ENCODE data around the gene ADD3.

ADD3 gene

GRCh38 chr10:110051487-110051886, 43.7 kb downstream of the ADD3 start:
- no peak for DNase-seq (ENCODE audit: low read depth in 2 of 2)
- H3K4me3 ChIP-seq (replicated peaks in 1 of 2; ENCODE audit: low read depth in 2 of 2, low read length in 2 of 2) = no peak overlapping the region
- TF ChIP-seq CTCF (IDR thresholded peaks at IDR 0.05; ENCODE audit: low read depth, low read length) = no peak

DNA sequence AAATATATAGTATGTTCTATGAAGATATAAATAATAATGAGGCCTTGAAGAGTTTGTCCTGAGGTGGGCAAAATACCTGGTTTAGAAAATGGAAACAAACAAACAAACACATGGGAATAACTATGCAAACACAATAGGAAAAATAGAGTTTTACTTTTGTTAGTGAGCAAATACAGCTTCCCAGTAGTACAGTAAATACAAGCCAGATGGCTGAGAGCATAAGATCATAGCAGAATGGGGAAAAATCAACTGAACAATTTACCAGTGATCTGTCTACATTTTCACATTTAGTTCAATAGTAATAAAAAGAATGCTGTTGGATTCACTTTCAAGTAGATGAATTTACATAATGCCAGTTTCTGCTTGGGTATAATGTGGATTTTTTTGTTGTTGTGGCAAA, 45.1 kb downstream of the ADD3 start:
- TF ChIP-seq CTCF (IDR thresholded peaks at IDR 0.05; ENCODE audit: low read depth, low read length) = no peak
- DNase-seq (ENCODE audit: low read depth in 2 of 2) = no peak
- H3K4me3 ChIP-seq (replicated peaks in 1 of 2; ENCODE audit: low read depth in 2 of 2, low read length in 2 of 2) = no peak overlapping the region

GRCh38 chr10:110056822-110057221, 49.0 kb downstream of the ADD3 start:
- DNase-seq (ENCODE audit: low read depth in 2 of 2) = peak; percentile 47 to 50
- no peak for TF ChIP-seq CTCF (IDR thresholded peaks at IDR 0.05; ENCODE audit: low read depth, low read length)
- no peak overlapping the region for H3K4me3 ChIP-seq (replicated peaks in 1 of 2; ENCODE audit: low read depth in 2 of 2, low read length in 2 of 2)

GRCh38 chr10:110057456-110057855, 49.7 kb downstream of the ADD3 start:
- H3K4me3 ChIP-seq (replicated peaks in 1 of 2; ENCODE audit: low read depth in 2 of 2, low read length in 2 of 2) = no peak overlapping the region
- DNase-seq (ENCODE audit: low read depth in 2 of 2) = no peak
- TF ChIP-seq CTCF (IDR thresholded peaks at IDR 0.05; ENCODE audit: low read depth, low read length) = no peak

GRCh38 chr10:110058212-110058611, 50.4 kb downstream of the ADD3 start:
- no peak for TF ChIP-seq CTCF (IDR thresholded peaks at IDR 0.05; ENCODE audit: low read depth, low read length)
- DNase-seq (ENCODE audit: low read depth in 2 of 2) = peak in 1 of 2 donors; percentile 32
- no peak overlapping the region for H3K4me3 ChIP-seq (replicated peaks in 1 of 2; ENCODE audit: low read depth in 2 of 2, low read length in 2 of 2)

DNA sequence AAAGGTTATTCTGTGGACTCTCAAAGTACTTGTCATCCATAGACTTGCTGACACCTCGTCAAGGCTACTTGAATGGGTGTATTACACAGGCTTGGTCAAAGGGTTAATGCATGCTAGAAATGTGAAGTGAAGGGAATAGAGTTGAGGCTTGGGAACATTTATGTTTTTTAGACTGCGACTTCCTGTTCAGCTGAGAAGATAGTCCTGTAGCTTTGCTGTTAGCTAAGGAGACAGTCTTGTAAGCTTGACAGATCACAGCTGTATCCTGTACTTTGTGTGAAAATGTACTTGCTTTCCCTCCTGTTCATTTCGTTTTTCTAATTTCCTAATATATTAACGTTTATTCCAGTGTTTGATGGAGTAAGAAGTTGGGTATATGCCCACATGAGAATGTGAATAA, 52.1 kb downstream of the ADD3 start:
- peak; percentile 31 to 69 for DNase-seq (ENCODE audit: low read depth in 2 of 2)
- TF ChIP-seq CTCF (IDR thresholded peaks at IDR 0.05; ENCODE audit: low read depth, low read length) = no peak

DNA sequence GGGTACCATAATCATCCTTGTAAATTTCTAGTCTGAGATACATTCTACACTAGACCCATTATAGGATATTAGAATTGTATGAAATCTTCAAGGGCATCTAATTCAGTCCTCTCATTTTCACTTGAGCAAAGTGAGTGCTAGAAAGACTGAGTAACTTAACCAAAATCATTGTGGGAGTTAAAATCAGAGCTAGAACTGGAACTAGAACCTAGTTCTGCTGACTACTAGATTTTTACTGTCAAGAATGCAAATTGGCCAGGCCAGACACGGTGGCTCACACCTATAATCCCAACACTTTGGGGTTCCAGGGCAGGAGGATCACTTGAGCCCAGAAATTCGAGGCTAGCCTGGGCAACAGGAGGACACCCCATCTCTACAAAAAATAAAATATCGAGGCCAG, 53.9 kb downstream of the ADD3 start:
- TF ChIP-seq CTCF (IDR thresholded peaks at IDR 0.05; ENCODE audit: low read depth, low read length) = no peak
- no peak overlapping the region for H3K4me3 ChIP-seq (replicated peaks in 1 of 2; ENCODE audit: low read depth in 2 of 2, low read length in 2 of 2)
- DNase-seq (ENCODE audit: low read depth in 2 of 2) = no peak

More for the DNA sequence above, 52.1 kb downstream of the ADD3 start:
- H3K4me3 ChIP-seq (replicated peaks in 1 of 2; ENCODE audit: low read depth in 2 of 2, low read length in 2 of 2) = no peak overlapping the region

Measured in cardiac fibroblast (primary cell).